PC-3 (cell line): Measurements from ENCODE around the gene SCAI. TPM values are rescaled to one million over a fixed set of nuclear protein-coding genes. Genes with fewer than 3 reads are reported as not detected.
"Not testable (repeated sequence)": the region's sequence is repeated elsewhere in the genome, so short reads cannot be mapped to it uniquely, and the experiment has no call there.

Source experiments
- ATAC-seq: fragments of 200-7000 bp; cut with Tn5 transposase; 2 replicates; pipeline ENCODE4 v1.9.1; 2020; ENCODE audit warnings: mild to moderate bottlenecking, moderate library complexity
- BruUV-seq: library from RNA; stranded (reverse); fragments of 400-500 nt; replicated peaks from 2 replicates; lab custom pipeline; 2021; lab: Mats Ljungman, UMichigan
- CTCF ChIA-PET: fragments of 300-600 bp; sonication (Branson Sonifier 250); formaldehyde crosslinking; loops from one replicate; lab custom pipeline; 2022; ENCODE audit warnings: antibody characterized with exemption; lab: Charles Lee
- POLR2A ChIA-PET: fragments of 300-600 bp; sonication (Branson Sonifier 250); formaldehyde crosslinking; loops from one replicate; lab custom pipeline; 2022; ENCODE audit warnings: antibody characterized with exemption; ENCODE audit not compliant: unreplicated experiment; lab: Charles Lee
- DNase-seq: peaks from one replicate; pipeline ENCODE4 v3.0.0-alpha.2; 2015
- H2AFZ ChIP-seq: fragments of 300-600 bp; sonication (generic); 2 replicates; pipeline ENCODE4 v1.6.0; 2016; ENCODE audit warnings: antibody characterized with exemption, low read length
- H3F3A ChIP-seq: fragments of 300-600 bp; sonication (generic); one replicate; pipeline ENCODE4 v1.6.0; 2017; ENCODE audit warnings: antibody characterized with exemption, low read length, control low read depth, mild to moderate bottlenecking; ENCODE audit not compliant: unreplicated experiment
- H3K27ac ChIP-seq: fragments of 300-600 bp; sonication (generic); 2 replicates; pipeline ENCODE4 v1.5.1; 2016; ENCODE audit warnings: mild to moderate bottlenecking, low read length
- H3K27me3 ChIP-seq: fragments of 300-600 bp; sonication (generic); 2 replicates; pipeline ENCODE4 v1.6.1; 2016; ENCODE audit warnings: low read length, mixed read lengths
- H3K36me3 ChIP-seq: fragments of 300-600 bp; sonication (generic); 2 replicates; pipeline ENCODE4 v1.6.1; 2016; ENCODE audit warnings: low read depth, mixed run types, low read length, mixed read lengths
- H3K4me1 ChIP-seq: fragments of 300-600 bp; sonication (generic); 2 replicates; pipeline ENCODE4 v1.5.1; 2016; ENCODE audit warnings: low read length; ENCODE audit not compliant: insufficient read depth
- H3K4me2 ChIP-seq: fragments of 300-600 bp; sonication (generic); 2 replicates; pipeline ENCODE4 v1.6.0; 2016; ENCODE audit warnings: low read length
- H3K4me3 ChIP-seq: fragments of 300-600 bp; sonication (generic); 2 replicates; pipeline ENCODE4 v1.5.1; 2016; ENCODE audit warnings: mild to moderate bottlenecking, low read length, mixed read lengths
- H3K79me2 ChIP-seq: fragments of 300-600 bp; sonication (generic); 2 replicates; pipeline ENCODE4 v1.6.1; 2017; ENCODE audit warnings: low read length, mixed read lengths
- H3K9ac ChIP-seq: fragments of 300-600 bp; sonication (generic); 2 replicates; pipeline ENCODE4 v1.6.0; 2016; ENCODE audit warnings: mild to moderate bottlenecking, low read length
- H3K9me2 ChIP-seq: fragments of 300-600 bp; sonication (generic); replicated peaks from 2 replicates; pipeline ENCODE4 v1.6.1; 2016; ENCODE audit warnings: mixed run types, low read length, mixed read lengths
- H3K9me3 ChIP-seq: fragments of 300-600 bp; sonication (generic); 2 replicates; pipeline ENCODE4 v1.6.1; 2016; ENCODE audit warnings: low read length, mixed read lengths
- H4K20me1 ChIP-seq: fragments of 300-600 bp; sonication (generic); 2 replicates; pipeline ENCODE4 v1.6.1; 2016; ENCODE audit warnings: low read length, mixed read lengths
- CTCF ChIP-seq: fragments of 300-600 bp; sonication (generic); conservative IDR thresholded peaks from 2 replicates; pipeline ENCODE4 v1.5.1; 2017; ENCODE audit warnings: antibody characterized with exemption, low read depth, mild to moderate bottlenecking, low read length
- EZH2 ChIP-seq: fragments of 300-600 bp; sonication (generic); IDR thresholded peaks from one replicate; pipeline ENCODE4 v1.6.1; 2017; ENCODE audit warnings: antibody characterized with exemption, mild to moderate bottlenecking, low read length; ENCODE audit not compliant: unreplicated experiment
- EZH2phosphoT487 ChIP-seq: fragments of 300-600 bp; sonication (generic); IDR thresholded peaks from 2 replicates; pipeline ENCODE4 v1.6.1; 2018; ENCODE audit warnings: mild to moderate bottlenecking, antibody characterized with exemption, low read length, borderline replicate concordance
- intact Hi-C: fragments of 100-400 bp; cut with micrococcal nuclease; formaldehyde crosslinking; loops from 2 replicates; pipeline ENCODE4 v1.9.0; 2023
- total RNA-seq: library from RNA; depleted of rRNA; stranded (reverse); fragments of >200 nt; gene quantifications from 2 replicates; pipeline ENCODE4 v1.2.3, GENCODE V29; 2014

SCAI gene
- total RNA-seq, 1 experiment from 2014 or later, result 5.2 TPM

DNA sequence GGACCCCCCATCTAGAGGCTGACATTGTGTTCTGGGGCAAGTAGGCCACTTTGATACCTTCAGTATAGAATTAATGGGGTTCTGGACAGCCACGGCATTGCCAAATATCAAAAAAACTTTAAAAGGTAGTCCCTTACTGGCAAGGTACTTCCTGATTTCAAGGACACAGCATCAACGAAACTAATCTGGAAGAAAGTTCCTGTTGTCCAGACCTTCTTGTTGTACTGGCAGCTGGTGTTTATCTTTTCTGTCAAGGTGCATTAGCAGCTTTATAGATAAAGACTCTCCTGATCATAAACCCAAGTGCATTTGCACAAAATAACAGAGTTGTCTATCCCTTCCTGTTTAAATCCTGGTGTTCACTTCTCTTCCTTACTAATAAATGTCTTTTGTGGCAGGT lies 178.7 kb downstream of the SCAI start:
- Histone ChIP-seq H3F3A (no peaks in the 10 kb centered on the region), H3K4me2 (no peak overlapping the region), H3K4me3 (no peak overlapping the region), H3K9me3 (no peaks in the 10 kb centered on the region), H3K27me3 (no peaks in the 10 kb centered on the region), H3K36me3 (no peaks in the 10 kb centered on the region), H3K9ac (no peak overlapping the region), H2AFZ (no peak overlapping the region), H3K79me2 (no peaks in the 10 kb centered on the region), H3K9me2 (no peaks in the 10 kb centered on the region), H3K27ac (no peak overlapping the region), H3K4me1 (no peaks in the 10 kb centered on the region), H4K20me1 (no peaks in the 10 kb centered on the region)
- no TSS peak for BruUV-seq
- DNase-seq, result no peak
- CTCF ChIA-PET, result no interaction called here
- ATAC-seq, result no peak
- POLR2A ChIA-PET, result no interaction called here
- intact Hi-C loops, result no loop called here
- no peak for TF ChIP-seq EZH2
- no peak for TF ChIP-seq CTCF
- TF ChIP-seq EZH2phosphoT487, result no peak

GRCh38 chr9:124964056-124964455 lies 179.3 kb downstream of the SCAI start:
- TF ChIP-seq CTCF (no peak), EZH2phosphoT487 (no peak), EZH2 (no peak)
- ATAC-seq, result no peak

DNA sequence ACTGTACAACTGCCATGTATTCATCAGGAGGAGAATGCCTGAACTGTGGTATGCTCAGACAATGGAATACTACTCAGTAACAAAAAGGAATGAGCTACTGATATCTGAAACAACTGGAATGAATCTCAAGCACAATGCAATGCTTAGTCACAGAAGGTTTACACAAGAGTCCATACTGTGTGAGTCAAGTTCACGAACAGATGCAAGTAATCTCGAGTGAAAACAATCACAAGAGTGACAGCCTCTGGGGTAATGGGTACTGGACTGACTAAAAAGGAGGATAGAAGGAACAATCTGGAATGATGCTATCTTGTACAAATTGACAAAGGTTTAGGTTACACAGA lies 182.9 kb downstream of the SCAI start:
- H3K4me2 ChIP-seq, result no peak overlapping the region
- H3K4me1 ChIP-seq, result no peaks in the 10 kb centered on the region
- DNase-seq, result peak; percentile 24
- no peaks in the 10 kb centered on the region for H3K27me3 ChIP-seq
- ATAC-seq, result no peak
- H3F3A ChIP-seq, result no peaks in the 10 kb centered on the region
- BruUV-seq, result no TSS peak
- no peaks in the 10 kb centered on the region for H3K9me3 ChIP-seq
- no peak overlapping the region for H3K27ac ChIP-seq
- ChIA-PET CTCF (no interaction called here), POLR2A (no interaction called here)
- no peaks in the 10 kb centered on the region for H3K9me2 ChIP-seq
- no peak overlapping the region for H2AFZ ChIP-seq
- H3K36me3 ChIP-seq, result no peaks in the 10 kb centered on the region
- H3K4me3 ChIP-seq, result no peak overlapping the region
- intact Hi-C loops, result no loop called here
- H3K9ac ChIP-seq, result no peak overlapping the region
- H3K79me2 ChIP-seq, result no peaks in the 10 kb centered on the region
- no peak for TF ChIP-seq EZH2
- H4K20me1 ChIP-seq, result no peaks in the 10 kb centered on the region

More at GRCh38 chr9:124964056-124964455, 179.3 kb downstream of the SCAI start:
- no peaks in the 10 kb centered on the region for H3K27me3 ChIP-seq
- no peaks in the 10 kb centered on the region for H3F3A ChIP-seq
- ChIA-PET CTCF (no interaction called here), POLR2A (no interaction called here)
- H3K4me3 ChIP-seq, result no peak overlapping the region
- H3K4me2 ChIP-seq, result no peak overlapping the region
- H3K9me2 ChIP-seq, result no peaks in the 10 kb centered on the region
- no peaks in the 10 kb centered on the region for H4K20me1 ChIP-seq
- no peaks in the 10 kb centered on the region for H3K4me1 ChIP-seq
- no peaks in the 10 kb centered on the region for H3K36me3 ChIP-seq
- H3K9ac ChIP-seq, result no peak overlapping the region
- H3K27ac ChIP-seq, result no peak overlapping the region
- intact Hi-C loops, result no loop called here
- no peak for DNase-seq
- H2AFZ ChIP-seq, result no peak overlapping the region
- H3K9me3 ChIP-seq, result no peaks in the 10 kb centered on the region
- no peaks in the 10 kb centered on the region for H3K79me2 ChIP-seq
- BruUV-seq, result no TSS peak

DNA sequence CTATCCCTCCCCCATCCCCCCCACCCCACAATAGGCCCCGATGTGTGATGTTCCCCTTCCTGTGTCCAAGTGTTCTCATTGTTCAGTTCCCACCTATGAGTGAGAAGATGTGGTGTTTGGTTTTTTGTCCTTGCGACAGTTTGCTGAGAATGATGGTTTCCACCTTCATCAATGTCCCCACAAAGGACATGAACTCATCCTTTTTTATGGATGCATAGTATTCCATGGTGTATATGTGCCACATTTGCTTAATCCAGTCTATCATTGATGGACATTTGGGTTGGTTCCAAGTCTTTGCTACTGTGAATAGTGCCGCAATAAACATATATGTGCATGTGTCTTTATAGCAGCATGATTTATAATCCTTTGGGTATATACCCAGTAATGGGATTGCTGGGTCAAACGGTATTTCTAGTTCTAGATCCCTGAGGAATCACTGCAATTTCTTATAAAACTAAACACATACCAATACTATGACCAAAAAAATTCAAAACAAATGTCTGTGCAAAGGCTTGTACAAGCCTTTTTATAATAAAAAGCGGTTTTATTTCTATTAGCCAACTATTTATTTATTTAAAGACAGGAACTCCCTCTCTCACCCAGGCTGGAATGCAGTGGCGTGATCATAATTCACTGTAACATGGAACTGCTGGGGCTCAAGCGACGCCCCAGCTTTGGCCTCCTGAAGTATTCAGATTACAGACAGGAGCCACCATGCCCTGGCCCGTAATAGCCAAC lies 183.5 kb downstream of the SCAI start:
- H3K4me1 ChIP-seq, DNase-seq, H3K4me2 ChIP-seq, BruUV-seq, H3K4me3 ChIP-seq, ATAC-seq, CTCF ChIA-PET, H4K20me1 ChIP-seq, POLR2A ChIA-PET, H3K9me2 ChIP-seq, H3K27me3 ChIP-seq, H3K79me2 ChIP-seq, H3K36me3 ChIP-seq, H3K9me3 ChIP-seq, H2AFZ ChIP-seq, intact Hi-C loops, H3K27ac ChIP-seq, H3F3A ChIP-seq, H3K9ac ChIP-seq: not testable (repeated sequence)
